ENCODE data around the gene JAML. TPM values are rescaled to one million over a fixed set of nuclear protein-coding genes. Genes with fewer than 3 reads are reported as not detected.
A peak's percentile ranks its signal among the peaks of the same experiment; 100 is the strongest.

The JAML gene
- total RNA-seq, 6 experiments from 2014 or later, result not detected

DNA sequence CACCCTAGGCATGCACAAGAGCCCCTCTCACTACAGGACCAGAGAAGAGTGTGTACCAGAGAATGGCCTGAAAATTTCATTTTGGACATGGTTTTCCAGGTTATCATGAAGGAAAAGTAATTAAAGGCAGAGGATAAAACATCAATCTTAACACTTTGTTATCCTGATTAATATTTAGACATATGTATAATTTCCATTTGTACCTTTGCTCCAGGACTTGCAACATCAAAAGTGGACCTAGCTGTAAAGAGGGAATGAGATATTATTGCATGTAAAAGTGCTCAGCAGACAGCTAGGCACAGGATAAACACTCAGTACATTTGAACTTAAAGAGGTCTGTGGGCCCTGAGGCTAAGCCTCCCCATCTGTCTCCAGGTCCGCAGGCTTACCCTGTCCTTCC, 70.2 kb downstream of the JAML start:
- H3K9me3 Mint-ChIP-seq, result no peaks in the 10 kb centered on the region
- DNase-seq, result no peak
- H3K27ac Mint-ChIP-seq, result no peak overlapping the region
- TF ChIP-seq, protein P1, sequence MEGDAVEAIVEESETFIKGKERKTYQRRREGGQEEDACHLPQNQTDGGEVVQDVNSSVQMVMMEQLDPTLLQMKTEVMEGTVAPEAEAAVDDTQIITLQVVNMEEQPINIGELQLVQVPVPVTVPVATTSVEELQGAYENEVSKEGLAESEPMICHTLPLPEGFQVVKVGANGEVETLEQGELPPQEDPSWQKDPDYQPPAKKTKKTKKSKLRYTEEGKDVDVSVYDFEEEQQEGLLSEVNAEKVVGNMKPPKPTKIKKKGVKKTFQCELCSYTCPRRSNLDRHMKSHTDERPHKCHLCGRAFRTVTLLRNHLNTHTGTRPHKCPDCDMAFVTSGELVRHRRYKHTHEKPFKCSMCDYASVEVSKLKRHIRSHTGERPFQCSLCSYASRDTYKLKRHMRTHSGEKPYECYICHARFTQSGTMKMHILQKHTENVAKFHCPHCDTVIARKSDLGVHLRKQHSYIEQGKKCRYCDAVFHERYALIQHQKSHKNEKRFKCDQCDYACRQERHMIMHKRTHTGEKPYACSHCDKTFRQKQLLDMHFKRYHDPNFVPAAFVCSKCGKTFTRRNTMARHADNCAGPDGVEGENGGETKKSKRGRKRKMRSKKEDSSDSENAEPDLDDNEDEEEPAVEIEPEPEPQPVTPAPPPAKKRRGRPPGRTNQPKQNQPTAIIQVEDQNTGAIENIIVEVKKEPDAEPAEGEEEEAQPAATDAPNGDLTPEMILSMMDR (IDR thresholded peaks at IDR 0.05), result no peak
- H3K27me3 Mint-ChIP-seq (ENCODE audit: insufficient read depth), result peaks cover 84% of the 10 kb centered on the region
- H3K36me3 Mint-ChIP-seq (ENCODE audit: low read depth), result no peaks in the 10 kb centered on the region
- H3K4me3 Mint-ChIP-seq, result no peak overlapping the region
- no peaks in the 10 kb centered on the region for H3K4me1 Mint-ChIP-seq (ENCODE audit: low read depth)

DNA sequence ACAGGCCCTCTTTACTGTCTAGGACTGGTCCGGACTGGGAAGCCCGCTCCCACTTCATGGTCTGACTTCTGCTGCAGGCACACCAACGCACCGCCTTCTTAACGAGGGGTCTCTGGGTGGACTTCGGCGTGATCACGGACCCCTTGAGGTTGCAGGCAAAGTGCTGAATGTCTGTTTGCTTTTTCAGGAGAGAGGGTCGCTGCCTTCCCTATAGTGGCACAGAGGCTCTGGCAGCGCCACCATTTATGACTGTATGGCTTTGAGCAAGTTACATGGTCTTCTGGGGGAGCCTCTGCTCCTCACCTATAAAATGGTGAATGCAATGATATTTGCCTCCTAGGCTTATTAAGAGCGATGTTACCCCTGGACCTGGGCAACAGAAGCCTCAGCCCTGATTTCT, 70.8 kb downstream of the JAML start:
- H3K4me1 Mint-ChIP-seq (ENCODE audit: low read depth), result no peaks in the 10 kb centered on the region
- no peaks in the 10 kb centered on the region for H3K9me3 Mint-ChIP-seq
- TF ChIP-seq, protein P1 (IDR thresholded peaks at IDR 0.05), result no peak
- no peak for DNase-seq
- peaks cover 78% of the 10 kb centered on the region for H3K27me3 Mint-ChIP-seq (ENCODE audit: insufficient read depth)
- H3K27ac Mint-ChIP-seq, result no peak overlapping the region
- H3K4me3 Mint-ChIP-seq, result no peak overlapping the region
- no peaks in the 10 kb centered on the region for H3K36me3 Mint-ChIP-seq (ENCODE audit: low read depth)

DNA sequence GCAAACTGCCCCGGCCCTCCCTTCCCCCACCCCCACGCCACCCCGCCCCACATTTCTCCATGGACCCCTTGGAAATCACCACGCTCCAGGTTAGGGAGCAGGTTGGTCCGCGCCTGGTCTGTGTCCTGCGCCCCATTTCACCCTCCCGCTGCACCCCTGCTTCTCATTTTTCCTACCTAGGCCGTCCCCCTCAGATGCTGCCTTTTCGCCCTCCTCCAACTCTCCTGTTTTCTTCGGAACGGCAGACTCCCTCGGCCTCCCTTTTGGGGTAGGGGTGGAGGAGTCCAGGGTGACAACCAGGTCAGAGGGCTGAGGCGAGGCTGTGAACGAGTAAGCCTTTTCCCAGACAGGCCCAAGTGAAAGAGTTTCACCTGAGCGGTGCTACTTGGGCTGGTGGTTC, 71.3 kb downstream of the JAML start:
- no peaks in the 10 kb centered on the region for H3K4me1 Mint-ChIP-seq (ENCODE audit: low read depth)
- H3K36me3 Mint-ChIP-seq (ENCODE audit: low read depth), result no peaks in the 10 kb centered on the region
- no peak overlapping the region for H3K4me3 Mint-ChIP-seq
- H3K27me3 Mint-ChIP-seq (ENCODE audit: insufficient read depth), result peaks cover 75% of the 10 kb centered on the region
- H3K27ac Mint-ChIP-seq, result no peak overlapping the region
- DNase-seq, result no peak
- TF ChIP-seq, protein P1 (IDR thresholded peaks at IDR 0.05), result no peak
- H3K9me3 Mint-ChIP-seq, result no peaks in the 10 kb centered on the region

DNA sequence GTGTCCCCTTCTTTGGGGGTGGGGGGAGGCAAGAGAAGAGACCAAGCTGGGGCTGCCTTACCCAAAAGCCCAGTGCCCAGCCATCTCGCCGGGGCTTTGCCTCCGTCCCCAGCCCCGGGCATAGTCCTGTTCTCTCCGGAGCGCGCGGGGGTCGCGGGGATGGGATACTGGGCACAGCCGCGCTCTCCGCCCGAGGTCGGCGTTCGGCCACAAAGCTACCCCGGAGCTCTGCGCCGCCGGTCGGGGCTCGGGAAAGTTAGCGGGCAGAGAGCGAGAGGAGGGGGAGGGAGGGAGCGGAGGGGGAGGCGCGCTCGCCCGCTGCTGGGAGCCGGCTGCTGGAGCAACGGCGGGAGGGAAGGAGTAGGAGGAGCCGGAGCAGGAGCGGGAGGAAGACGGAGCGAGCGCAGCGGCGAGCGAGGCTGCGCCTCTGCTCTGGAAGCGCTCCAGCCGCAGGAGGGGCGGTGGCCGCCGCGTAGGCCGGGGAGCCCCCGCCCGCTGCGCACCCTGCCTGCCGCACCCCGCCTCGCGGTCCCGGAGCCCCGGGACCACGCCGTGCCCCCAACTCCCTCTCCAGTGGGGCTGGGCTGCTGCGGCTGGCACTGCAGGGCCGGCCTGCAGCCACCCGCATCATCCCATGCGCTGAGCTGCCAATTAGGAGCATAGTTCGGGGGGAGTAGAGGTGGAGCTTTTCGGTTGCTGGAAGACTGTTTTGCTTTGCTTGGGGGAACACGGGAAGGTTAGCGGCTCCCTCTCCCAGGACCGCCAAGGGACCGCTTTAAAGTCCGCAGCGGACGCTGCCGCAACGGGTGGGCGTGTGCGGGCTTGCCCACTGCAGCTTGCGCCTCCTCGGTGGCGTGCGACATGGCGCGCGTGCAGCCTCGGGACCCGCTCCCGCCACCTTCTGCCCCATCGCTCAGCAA, 72.0 kb downstream of the JAML start, which contains the start of gene SCN4B:
SCN4B (minus strand) TSS at position 272 of the 920 bp plus-strand sequence; CDS start at position 122, 150 bp downstream.
- Mint-ChIP-seq H3K36me3 (ENCODE audit: low read depth) (no peaks in the 10 kb centered on the region), H3K27ac (no peak within 1 kb of the TSS), H3K27me3 (ENCODE audit: insufficient read depth) (peaks cover 74% of the 10 kb centered on the region), H3K9me3 (no peaks in the 10 kb centered on the region), H3K4me3 (0 out of 2 replicates have a peak within 1 kb of the TSS, but pooled peaks have one; percentile 22), H3K4me1 (ENCODE audit: low read depth) (no peaks in the 10 kb centered on the region)
- TF ChIP-seq, protein P1 (IDR thresholded peaks at IDR 0.05), result no peak
- no peak for DNase-seq

DNA sequence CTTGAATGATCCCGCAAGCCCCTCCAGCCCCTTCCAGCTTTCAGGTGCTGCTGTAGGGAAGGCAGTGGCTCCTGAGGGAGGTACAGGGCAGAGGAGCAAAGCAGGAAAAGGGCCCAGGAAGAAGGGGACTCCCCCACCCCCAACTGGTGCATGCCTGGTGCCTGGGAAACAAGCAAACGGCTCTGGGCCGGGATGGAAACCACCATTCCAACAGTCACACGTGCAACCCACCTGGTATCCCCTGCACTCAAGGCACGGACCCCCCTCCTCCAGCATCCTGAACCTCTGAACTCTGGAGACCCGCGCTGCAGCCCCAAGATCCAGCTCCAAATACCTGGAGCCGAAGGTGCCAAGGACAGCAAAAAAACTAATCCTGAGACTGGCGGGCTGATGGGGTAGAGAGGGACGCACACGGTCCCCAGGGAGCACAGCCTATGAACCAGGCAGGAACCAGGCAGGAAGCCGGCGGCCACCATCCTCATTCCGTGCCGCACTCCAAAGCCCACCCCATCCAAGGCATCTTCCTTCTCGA, 72.7 kb downstream of the JAML start:
- Mint-ChIP-seq H3K27ac (no peak overlapping the region), H3K4me1 (ENCODE audit: low read depth) (no peaks in the 10 kb centered on the region), H3K4me3 (no peak overlapping the region), H3K27me3 (ENCODE audit: insufficient read depth) (peaks cover 71% of the 10 kb centered on the region), H3K36me3 (ENCODE audit: low read depth) (no peaks in the 10 kb centered on the region), H3K9me3 (no peaks in the 10 kb centered on the region)
- no peak for DNase-seq
- TF ChIP-seq, protein P1 (IDR thresholded peaks at IDR 0.05), result no peak
